ENCODE data around the gene COMMD4. TPM values are rescaled to one million over a fixed set of nuclear protein-coding genes. Genes with fewer than 3 reads are reported as not detected.
"Not testable (repeated sequence)": the region's sequence is repeated elsewhere in the genome, so short reads cannot be mapped to it uniquely, and the experiment has no call there.

The COMMD4 gene
- 10 to 100 TPM; 31.9 to 35.5 TPM for total RNA-seq
- long read RNA-seq, partial matches to known transcripts: 0 of 5 reads
- long read RNA-seq, other reads (novel, unspliced or antisense): 0 of 5 reads

DNA sequence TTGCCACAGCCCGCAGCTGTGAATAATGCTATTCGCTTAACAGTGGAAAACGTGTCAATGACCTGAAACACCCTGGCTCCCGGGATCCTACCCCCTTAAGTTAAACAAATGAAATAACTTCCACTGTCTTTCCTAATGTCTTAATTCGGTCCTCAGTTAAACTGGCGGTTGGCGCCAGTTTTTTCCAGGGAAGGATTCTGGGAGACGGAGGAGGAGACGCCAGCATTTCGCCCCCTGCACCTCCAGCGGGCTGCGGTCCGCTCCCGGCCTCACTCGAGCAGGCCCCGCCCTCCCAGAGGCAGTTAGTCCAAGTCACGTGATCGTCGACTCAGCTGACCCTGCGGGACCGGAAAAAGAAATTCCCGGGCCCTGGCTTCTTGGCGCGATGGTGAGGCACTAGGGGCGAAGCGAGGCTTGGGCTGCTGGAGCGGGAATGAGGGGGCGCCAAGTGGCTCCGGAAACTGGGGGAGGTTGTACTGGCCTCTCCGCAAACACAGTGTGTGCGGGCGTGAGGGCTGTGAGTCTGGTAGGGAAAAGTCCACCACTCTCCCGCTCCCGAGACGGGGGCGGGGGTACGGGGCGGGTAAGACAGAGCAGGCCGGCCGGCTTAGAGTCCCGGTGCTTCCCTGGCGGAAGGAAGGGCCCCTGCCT lies at the start of gene COMMD4:
TSS of gene COMMD4 (plus strand) at position 359 of the 651 bp plus-strand sequence. CDS start at position 386, 27 bp downstream.
- intact Hi-C loops (cut with DNase I): no loop called here
- ATAC-seq: peak; percentile 96 to 97
- DNase-seq: peak; percentile 97

DNA sequence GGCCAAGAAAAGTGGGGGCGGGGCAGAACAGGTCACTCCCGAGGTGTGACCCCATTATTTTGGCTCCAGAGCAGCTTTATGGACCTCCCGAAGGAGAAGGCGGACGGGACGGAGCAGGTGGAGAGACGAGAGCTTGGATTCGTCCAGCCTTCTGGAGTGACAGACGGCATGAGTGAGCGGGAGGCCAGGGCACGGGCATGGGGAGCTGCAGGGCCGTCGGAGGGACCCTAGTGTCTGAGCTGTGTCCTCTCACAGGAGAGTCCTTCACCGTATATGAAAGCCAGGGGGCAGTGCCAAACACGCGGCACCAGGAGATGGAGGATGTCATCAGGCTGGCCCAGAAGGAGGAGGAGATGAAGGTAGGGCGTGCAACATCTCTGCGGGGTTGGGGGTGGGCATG lies 42.2 kb upstream of the COMMD4 start:
- ATAC-seq; DNase-seq; intact Hi-C loops (cut with DNase I): not testable (repeated sequence)

DNA sequence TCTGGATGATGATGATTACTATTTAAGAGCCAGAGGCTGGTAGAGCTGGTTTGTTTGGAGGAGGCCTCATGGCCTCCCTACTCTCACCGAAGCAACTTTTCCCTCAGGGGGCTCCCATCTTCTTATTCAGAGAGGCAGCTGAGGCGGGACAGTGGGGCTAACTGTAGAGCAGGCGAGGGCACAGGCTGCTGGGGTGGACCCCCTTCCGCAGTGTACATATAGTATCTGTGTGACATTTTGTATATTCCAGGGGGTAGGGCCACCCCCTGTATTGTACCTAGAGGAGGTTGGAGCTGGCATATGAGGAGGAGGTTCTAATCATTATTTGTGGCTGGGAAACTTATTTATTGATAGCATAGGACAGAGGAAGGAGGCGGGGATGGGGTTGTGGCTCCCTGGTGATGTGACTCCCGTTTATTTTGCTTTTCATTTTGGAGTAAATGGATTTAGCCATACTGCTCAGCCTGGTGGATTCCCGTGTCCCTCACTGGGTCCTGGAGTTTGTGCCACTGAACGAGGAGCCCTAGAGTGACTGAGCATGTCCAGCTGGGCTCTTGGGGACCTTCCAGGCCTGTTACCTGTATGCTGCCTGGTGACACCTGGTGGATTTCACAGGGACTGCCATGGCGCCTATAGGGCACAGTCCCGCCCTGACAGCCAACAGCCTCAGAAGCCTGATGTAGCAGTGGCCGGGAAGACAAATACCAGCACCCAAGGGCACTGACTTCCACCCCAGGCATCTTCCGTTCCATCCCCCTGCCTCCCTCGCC lies 37.1 kb upstream of the COMMD4 start:
- intact Hi-C loops (cut with DNase I); DNase-seq: not testable (repeated sequence)
- ATAC-seq: peak; percentile 68 to 76

DNA sequence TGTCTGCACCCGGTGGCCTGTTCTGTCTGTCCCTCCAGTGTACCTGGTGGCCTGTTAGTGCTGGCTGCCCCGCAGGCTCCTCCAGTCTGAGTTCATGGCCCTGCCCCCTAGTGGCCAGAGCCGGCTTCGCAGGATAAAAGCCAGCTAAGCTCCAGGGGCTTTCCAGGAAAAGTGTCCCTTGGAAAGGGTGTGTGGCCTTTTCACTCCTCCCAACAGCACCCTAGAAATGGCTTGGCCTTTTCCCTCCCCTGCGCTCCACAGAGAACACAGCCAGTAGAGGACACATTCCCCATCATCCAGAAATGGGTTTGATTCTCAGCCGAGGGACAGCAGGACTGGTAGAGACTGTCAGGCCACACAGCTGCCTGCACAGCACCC lies 36.6 kb upstream of the COMMD4 start:
- ATAC-seq: peak; percentile 76 to 84
- intact Hi-C loops (cut with DNase I): not testable (repeated sequence)

DNA sequence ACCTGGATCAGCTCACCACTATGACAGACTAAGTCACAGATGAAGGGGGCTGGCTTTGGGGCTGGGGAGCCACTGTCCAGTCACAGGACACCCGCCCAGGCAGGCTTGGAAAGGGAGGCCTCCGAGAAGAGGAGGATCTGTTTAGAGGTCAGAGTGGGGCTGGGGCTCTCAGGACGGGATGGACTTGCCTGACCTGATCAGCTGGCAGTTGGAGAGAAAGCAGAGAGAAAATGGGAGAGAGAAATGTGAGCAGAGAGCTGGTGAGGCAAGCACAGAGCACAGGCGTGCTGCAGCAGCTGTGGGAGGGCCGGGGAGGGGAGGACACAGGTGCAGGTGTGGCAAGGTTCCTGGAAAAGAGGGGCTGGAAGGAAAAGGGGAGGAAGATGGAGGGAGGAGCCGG lies 35.8 kb upstream of the COMMD4 start:
- DNase-seq; ATAC-seq; intact Hi-C loops (cut with DNase I): not testable (repeated sequence)

More for the DNA sequence above, 36.6 kb upstream of the COMMD4 start:
- DNase-seq: peak; percentile 58

DNA sequence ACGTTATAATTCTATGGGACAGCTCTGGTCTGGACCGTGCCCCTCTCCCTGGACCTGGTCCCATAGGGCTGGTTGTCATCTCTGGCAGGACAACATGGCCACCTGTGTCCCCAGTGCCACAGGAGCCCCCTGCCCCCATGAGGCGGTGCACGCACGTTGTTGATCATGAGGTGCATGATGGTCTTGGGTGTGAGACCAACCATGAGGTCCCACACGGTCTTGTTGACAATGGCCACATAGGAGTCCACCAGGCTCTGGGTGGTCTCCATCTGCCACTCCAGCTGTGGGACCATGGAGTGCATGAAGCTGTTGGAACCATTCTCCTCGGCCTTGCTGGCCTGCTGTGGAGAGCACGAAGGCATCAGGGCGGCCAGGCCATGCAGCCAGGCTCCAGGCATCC lies 33.5 kb upstream of the COMMD4 start:
- ATAC-seq (no peak), DNase-seq (no peak)
- intact Hi-C loops (cut with DNase I): no loop called here

DNA sequence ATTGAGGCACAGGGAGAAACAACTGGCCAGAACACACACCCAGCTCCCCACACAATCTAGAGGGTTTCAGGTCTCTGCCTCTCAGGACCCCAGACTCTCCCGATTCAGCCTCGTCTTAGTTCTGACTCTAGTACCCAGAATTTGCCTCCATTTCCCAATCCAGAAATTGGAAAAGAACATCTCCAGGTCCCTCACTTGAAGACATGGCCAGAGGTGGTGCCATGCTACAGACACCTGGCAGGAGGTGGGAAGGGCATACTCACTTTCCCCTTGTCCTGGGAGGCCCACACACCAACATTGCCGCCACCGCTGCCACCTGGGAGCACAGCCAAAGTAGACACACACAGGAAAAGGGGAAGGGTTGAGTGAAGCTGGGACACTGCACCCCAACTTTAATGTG lies 33.1 kb upstream of the COMMD4 start:
- intact Hi-C loops (cut with DNase I); ATAC-seq; DNase-seq: not testable (repeated sequence)

DNA sequence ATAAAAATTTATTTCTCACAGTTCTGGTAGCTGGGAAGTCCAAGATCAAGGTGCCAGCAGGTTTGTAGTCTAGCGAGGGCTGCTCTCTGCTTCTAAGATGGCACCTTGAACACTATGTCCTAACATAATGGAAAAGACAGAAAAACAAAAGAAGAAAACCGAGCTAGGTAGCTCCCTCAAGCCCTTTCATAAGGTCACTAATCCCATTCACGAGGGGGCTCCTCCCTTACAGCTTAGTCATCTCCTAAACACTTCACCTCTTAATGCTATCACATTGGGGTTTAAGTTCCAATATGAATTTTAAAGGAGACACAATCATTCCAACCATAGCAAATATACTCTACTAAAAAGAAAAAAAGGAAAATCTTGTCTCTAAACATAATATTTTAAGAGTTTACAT lies 29.7 kb upstream of the COMMD4 start:
- intact Hi-C loops (cut with DNase I): no loop called here
- no peak for ATAC-seq
- no peak for DNase-seq

DNA sequence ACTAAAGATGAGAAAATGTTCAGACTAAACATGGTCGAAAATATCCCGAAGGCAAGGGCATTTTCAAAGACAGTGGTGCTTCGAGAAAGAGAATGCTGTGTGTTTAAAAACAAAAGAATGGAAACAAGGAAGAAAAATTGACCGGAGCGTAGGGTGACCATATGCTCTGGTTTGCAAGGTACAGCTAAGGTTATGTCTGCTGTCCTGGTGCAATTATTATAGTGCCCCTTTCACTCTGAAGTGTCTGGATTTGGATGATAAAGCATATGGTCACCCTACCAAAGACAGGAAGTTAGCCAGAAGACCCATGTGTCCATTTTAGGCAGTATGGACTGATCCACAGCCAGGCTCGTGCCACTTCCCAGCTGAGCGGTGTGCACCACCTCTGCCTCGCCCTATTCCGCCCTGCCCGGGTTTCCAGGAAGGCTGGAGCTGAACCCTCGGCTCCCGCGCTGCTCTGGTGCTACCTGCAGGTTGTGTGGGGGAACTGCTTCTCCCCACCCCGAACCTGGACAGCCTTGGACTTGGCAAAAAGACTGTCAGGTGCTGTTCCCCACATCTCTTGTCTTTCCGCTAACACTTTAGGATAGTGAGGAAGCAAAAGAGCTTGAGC lies 28.0 kb upstream of the COMMD4 start:
- no peak for DNase-seq
- peak; percentile 34 to 60 for ATAC-seq
- intact Hi-C loops (cut with DNase I): no loop called here

DNA sequence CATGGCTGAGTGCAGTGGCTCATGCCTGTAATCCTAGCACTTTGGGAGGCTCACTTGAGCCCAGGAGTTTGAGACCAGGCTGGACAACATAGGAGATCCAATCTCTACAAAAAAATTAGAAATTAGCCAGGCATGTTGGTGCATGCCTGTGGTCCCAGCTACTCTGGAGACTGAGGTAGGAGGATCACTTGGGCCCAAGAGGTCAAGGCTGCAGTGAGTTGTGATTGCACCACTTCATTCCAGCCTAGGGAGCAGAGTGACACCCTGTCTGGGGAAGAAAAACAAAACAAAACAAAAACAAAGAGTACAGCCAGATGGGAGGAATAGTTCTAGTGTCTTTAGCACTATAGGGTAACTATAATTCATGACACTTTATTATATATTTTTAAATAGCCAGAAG lies 26.2 kb upstream of the COMMD4 start:
- ATAC-seq: no peak
- intact Hi-C loops (cut with DNase I): no loop called here
- DNase-seq: no peak

DNA sequence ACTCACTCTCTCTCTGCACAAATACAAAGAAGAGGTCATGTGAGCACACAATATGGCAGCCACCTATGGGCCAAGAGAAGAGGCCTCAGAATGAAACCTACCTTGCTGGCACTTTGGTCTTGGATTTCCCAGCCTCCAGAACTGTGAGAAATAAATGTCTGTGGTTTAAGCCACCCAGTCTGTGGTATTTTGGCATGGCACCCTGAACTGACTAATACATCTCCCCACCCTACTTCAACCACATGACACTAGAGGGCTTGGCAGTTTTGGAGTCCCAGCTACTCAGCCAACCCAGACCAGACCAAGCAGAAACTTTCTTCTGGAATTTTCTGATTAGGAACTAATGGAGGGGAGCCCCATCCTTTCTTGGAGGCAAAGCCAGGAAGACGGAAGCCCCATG lies 23.3 kb upstream of the COMMD4 start:
- DNase-seq; ATAC-seq; intact Hi-C loops (cut with DNase I): not testable (repeated sequence)

DNA sequence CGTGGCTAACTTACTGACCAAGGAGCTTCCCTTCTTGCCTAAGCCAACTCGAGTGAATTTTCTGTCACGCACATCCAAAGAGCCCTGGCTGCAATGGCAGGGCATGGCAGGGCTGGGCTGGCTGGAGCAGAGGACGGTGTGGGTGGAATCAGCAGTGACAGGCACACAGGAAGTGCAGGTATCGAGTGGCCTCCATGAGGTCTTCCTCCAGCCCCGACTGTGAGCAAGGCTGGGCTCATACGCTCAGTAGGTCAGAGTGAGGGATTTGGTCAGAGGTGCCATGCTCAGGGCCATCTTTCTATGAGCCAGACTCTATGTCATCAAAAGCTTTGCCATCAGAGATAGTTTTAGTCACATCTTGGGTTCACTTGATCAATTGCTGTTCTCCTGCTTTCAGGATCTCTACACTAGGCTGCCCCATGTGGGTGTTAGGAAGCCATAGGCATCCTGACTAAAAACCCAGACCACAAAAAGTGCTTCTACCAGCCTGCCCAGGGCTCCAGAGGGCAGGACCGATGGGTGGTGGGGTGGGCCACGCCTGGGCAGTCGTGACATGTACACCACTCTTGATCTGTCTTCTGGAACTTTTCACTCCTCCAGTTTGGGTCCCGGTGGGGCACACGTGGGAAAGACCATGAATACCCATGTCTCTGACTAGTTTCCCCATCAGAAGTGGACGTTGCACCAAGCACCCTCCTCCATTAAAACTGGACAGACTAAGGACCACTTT lies 22.6 kb upstream of the COMMD4 start:
- ATAC-seq (no peak), DNase-seq (no peak)
- intact Hi-C loops (cut with DNase I): no loop called here

DNA sequence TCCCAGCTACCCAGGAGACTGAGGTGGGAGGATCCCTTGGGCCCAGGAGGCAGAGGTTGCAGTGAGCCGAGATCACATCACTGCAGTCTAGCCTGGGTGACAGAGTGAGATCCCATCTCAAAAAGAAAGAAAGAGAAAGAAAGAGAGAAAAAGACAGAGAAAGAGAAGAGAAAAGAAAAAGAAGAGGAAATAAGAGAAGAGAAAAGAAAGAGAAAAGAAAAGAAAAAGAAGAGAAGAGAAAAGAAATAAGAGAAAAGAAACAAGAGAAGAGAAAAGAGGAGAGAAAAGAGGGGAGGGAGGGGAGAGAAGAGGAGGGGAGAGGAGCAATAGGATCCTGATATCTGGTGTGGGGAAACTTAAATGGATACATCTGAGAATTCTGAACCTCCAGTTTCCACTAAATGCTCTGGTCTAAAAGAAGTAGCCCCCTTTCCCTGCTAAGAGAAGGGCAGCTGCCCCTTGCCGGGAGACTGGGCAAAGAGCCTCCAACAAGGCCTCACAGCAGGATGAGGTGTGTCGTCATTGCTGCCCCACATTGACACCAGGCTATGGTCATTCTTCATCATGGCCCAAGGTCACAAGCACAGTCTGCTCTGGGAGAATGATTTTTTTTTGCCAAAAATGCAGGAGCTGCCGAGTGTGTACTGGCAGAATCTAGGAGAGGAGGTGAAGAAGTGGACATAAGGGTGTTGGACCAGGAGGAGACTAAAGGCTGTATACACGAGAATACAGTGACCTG lies 21.1 kb upstream of the COMMD4 start:
- DNase-seq (no peak), ATAC-seq (no peak)
- intact Hi-C loops (cut with DNase I): no loop called here

DNA sequence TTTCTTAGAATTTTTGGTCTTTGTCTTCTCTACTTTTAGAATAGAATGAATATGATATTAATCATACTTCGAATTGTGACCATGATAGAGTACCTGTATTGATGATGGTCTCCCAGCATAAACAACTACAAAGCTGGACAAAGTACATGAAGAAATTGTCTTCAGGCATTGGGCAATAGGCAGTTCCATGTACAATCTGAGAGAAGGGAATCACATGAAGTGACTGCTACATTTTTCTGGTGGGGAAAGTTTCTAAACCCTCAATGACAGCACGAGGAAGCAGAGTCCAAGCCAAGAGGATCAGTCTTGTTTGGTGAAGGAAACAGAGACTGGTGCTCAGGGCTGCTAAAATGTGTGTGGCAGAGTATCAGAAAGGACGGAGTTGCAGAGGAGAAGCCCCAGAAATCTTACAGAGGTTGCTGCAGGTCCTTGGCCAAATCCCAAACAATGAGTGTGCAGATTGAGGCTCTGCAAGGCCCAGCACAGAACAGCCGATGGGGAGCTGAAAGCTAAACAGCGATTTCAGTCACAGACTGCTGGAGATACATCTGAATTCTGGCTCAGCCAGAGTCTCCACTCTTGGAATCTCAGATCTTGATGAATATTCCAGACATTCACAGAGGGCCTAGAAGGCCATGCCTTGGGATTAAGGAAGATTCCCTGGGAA lies 16.5 kb upstream of the COMMD4 start:
- intact Hi-C loops (cut with DNase I): not testable (repeated sequence)

DNA sequence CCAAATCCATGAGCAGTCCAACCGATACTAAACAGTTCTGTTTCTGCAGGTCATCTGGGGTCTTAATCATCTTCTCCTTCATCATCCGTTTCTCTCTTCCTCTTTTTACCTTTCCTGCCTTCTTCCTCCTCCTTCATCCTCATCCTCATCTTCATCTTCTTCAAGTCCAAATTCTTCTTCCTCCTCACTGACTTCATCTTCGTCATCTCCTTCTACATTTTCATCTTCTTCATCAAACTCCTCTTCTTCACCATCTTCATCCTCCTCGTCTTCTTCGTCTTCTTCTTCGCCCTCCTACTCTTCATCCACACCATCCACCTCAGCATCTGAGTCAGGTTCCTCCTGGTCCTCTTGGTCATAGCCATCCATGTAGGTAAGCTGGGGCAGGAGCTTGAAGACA lies 14.2 kb upstream of the COMMD4 start:
- DNase-seq: no peak
- intact Hi-C loops (cut with DNase I): no loop called here
- no peak for ATAC-seq

More for the DNA sequence above, 16.5 kb upstream of the COMMD4 start:
- not testable (repeated sequence) for DNase-seq, ATAC-seq

DNA sequence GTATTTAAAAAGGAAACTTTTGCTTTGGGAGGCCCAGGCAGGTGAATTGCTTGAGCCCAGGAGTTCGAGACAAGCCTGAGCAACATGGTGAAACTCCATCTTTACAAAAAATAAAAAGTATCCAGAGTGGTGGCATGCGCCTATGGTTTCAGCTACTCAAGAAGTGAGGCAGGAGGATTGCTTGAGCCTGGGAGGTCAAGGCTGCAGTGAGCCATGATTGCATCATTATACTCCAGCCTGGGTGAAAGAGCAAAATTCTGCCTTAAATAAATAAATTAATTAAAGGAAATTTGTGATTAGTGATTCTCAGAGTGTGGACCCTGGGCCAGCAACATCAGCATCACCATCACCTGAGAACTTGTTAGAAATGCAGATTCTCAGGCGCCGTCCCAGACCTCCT lies 9.9 kb upstream of the COMMD4 start:
- ATAC-seq (no peak), DNase-seq (no peak)
- intact Hi-C loops (cut with DNase I): no loop called here

DNA sequence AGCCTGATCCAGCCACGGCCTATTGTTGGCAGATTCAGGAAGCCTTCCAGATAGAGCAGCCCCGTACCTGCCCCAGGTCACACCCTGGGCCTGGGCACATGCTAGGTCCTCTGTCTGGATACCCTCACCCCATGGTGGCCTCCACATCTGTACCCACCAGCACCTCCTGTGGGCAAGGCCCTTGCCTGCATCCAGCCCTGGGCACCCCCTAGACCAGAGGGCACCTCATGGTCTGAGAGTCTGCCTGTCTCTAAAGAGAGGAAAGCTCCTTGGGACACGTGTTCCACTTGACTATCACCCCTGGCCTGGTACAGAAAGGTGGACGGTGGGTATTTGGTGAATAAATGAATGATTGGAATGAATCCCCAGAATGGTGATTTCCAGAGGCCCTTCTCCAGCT lies 8.9 kb upstream of the COMMD4 start:
- intact Hi-C loops (cut with DNase I): no loop called here
- ATAC-seq: no peak
- no peak for DNase-seq

DNA sequence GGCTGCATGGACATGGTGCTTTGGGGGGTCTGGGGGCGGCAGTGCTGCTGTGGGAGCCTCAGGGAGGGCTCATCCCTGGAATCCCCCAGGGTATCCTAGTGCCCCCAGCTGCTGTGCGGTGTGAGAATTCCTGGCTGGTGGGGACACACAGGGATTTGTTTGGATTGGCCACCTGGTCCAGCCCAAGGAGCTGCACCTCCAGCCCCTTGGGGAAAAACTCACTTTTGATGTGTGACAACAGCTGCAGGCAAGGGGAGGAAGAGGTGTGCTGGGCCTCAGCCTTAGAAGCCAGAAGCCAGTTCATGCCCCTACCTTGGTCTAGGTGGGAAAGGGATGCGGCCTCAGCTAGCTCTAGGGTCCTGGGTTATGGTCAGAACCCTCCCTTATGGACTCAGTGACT lies 8.4 kb upstream of the COMMD4 start:
- no peak for ATAC-seq
- DNase-seq: no peak
- intact Hi-C loops (cut with DNase I): no loop called here
